GM19467 (cell line): Measurements from ENCODE around the gene LRRC15.

ENCODE experiments used
- ATAC-seq: cut with Tn5 transposase; IDR thresholded peaks from one replicate; pipeline ENCODE4 v1.9.1; 2021; ENCODE audit warnings: mild to moderate bottlenecking, moderate library complexity; ENCODE audit not compliant: unreplicated experiment

Gene LRRC15

DNA sequence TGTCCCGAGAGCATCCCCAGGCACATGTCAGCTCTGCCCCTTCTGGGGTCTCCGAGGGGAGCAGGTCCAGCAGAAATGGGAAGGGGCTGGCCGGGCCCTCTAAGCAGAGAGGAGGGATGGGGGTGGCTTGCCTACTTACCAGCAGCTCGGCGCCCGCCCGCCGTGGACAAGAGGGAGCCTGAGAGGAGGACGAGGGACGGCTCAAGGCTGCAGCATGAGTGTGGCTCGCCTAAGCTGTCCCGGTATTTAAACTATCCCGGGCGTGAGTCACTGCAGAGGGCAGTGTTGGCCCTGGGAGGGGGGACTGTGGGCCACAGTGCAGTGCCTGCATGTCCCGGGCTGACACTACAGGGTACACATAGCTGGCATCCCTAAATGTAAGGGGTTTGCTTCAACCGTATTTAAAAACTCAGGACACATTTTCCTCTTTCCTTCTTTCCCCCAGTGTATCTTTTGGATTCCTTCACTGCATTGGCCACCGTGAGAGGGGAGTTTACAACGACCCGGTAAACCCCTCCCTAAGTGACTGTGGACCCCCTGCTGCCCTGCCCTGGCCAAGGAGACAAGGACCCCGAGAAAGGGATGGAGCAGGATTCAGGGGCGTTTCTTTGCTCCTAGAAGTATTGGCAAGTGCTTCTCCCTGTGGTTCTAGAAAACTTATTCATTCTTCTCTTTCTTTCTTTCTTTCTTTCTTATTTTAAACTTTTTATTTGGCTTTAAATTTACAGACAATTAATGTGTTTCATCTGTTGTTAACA, at the start of gene LRRC15:
LRRC15 (minus strand) TSS at position 222 of the 758 bp plus-strand sequence. CDS start 8,700 bp downstream, outside the sequence.
- ATAC-seq, result no peak

DNA sequence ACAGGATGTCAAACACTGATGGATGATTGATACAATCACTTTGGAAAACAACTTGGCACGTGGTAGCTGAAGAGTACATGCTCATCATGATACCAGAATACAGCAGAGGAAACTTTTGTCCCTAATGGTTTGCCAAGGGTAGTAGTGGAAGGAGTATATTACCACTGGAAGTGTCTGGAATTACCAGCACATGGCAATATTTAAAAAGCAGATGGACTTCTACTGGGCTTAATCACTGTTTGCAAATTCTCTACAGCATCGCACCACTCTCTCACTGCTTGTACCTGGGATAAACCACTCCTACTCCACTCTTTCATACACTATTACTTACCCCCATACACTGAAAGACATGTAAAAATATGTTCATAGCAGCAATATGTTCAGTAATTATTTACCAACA, 49.1 kb upstream of the LRRC15 start:
- no peak for ATAC-seq

DNA sequence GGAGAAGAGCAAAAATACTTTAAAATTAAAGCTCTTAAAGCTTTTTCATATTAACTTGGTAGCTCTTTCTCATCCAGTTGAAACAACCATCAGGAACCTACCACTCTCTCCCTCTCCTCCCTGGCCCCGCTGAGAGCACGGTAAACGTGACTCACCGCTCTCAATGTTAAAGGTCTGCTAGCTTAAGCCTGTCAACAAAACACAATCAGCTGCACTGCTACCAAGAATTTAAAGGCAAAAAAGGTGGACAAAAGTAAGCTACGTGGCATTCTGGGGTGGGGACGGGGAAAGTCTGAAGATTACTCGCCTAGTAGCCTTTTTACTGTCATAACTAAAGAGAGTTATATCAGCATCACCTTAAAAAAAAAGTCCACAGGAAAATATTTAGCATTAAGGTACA, 37.9 kb upstream of the LRRC15 start:
- ATAC-seq, result no peak

DNA sequence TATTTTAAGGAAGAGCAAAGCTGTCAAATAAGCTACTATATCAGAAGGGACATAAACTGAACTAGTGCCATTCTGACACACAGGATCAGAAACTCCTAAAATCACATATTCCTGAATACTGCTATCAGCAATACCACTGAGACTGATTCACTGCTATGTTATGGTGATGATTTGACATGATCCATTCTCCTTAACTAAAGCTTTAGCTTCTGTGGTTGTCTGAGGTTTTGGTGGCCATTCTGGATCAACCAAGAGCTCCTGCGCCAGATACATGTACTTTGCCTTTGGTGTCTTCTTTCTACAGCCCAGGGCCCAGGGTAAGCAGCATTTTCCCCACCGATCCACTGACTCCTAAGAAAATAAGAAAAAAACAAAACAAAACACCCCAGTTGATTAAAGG, 36.2 kb upstream of the LRRC15 start:
- no peak for ATAC-seq

DNA sequence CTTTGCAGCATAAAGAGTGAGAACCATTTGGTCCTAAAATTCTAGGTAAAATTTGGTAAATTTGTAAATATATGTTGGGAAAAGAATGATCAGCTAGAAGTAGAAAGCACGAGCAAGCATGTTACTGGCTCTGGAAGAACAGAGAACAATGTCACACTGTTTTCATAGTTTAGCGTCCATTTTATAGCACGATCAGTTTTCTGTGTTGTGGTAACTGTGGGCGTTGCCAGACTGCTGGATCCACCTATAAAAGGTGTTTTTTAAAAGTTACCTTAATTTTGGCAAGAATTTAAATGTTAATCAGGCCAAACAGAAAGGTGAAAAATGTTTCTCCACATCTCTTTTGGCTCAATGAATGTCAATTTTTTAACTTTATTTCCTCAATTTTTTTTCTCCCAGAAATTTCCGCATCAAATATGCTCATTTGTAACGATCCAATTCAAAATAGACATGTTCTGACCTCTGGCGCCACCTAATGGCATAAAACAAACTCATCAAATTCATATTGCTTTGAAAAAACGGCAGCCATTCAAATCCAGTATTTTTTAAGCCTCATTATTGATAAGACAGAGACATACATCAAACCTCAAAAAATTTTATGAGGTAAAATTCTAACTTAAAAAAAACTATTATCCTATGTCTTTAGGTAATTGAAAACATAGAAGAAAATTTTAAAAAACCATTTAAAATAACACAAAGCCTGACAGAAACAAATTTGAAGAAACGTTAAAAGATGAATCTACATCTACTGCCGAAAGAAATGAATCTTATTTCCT, 35.0 kb upstream of the LRRC15 start:
- no peak for ATAC-seq

DNA sequence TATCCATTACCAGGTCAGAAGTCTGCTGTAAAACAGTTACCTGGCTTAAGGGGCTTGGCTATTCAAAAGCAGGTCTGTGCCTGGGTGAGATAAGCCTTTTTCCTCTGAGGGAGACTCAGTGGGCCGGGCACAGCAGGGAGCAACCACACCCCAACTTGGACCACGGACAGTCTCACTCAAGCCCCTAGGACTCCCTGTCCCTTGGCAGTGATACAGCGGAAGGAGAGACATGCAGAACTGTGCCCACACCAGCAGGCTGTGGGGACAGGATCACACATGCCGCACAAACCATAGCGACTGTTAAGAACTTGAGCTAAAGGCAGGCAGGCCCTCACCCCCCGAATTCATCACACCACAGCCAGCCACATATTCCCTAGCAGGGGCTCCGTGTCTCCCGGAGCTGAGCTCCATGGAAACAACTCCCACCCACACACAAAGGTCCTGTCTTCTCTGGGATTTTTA, 32.4 kb upstream of the LRRC15 start:
- no peak for ATAC-seq

DNA sequence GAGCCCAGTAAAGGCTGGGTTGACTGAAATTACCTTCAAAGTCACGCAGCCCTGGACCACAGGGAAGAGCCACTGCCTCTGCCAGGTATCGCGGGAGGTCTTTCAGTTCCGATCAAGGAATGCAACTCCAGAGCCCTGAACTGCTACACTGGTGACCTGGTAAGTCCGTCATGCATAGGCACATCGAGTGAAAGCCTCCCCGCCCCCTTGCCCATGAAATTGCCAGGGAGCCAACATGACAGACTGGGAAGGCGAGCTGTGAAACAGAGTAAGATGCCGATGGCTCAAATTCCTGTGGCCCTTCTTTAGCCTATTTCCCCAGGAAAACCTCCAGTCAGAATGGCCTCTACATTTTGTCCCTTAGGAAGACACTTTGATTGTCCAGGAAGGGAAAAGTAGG, 31.8 kb upstream of the LRRC15 start:
- ATAC-seq, result no peak

DNA sequence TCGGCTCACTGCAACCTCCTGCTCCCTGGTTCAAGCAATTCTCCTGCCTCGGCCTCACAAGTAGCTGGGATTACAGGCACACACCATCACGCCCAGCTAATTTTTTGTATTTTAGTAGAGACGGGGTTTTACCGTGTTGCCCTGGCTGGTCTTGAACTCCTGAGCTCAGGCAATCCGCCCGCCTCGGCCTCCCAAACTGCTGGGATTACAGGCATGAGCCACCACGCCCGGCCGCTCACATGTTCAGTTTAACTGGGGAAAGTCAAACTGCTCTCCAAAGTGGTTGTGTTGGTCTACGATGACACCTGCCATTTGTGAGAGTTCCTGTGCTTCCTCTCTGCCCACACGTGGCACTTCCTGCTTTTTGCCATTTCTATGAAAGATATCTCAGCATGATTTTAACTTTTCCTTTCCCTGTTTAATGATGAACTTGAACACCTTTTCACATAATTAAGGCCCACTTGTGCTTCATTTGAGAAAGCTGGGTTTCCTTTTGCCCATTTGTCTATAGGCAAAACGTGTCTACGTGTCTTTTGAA, 30.4 kb upstream of the LRRC15 start:
- no peak for ATAC-seq

DNA sequence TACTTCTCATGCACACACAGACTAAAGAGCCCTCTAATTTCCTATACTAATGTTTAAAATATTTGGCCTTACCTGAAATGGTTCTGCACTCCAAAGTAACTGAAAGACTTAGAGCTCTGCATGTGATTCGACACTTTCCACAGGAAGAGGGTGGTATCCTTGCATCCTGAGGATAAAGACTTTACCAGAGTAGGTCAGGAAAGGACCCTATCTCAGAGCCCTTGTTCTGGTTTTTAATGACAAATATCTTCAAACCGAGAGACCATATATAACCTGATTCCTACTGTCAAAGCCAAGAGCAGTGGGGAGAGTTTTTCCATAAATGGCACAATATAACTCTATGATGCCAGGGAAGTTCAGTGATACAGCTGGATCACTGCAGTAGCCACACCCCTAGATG, 29.6 kb upstream of the LRRC15 start, which contains the start of gene GP5:
GP5 (minus strand) TSS at position 101 of the 400 bp plus-strand sequence. CDS start 984 bp downstream, outside the sequence.
- ATAC-seq, result no peak

DNA sequence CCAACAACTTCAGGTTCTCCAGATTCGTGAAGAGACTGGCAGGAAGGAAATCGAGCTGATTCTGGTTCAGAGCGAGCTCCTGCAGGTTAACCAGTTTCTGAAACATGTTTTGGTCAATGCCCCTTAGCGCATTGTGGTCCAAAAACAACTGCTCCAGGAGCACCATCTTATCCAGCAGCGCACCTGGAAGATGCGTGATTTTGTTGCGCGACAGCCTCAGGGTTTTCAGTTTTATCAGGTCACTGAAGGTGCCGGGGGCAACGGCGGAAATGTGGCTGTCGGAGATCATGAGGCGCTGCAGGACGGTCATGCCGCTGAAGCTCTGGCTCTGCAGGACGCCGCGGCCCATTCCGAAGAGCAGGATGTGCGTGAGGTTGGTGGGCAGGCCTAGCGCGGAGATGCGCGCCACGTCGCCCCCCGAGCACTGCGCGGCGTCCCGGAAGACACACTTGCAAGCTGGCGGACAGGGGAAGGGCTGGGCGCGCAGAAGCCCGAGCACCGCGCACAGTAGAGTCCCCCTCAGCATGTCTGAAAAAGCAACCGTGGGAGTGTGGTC, 28.3 kb upstream of the LRRC15 start:
- ATAC-seq, result no peak

DNA sequence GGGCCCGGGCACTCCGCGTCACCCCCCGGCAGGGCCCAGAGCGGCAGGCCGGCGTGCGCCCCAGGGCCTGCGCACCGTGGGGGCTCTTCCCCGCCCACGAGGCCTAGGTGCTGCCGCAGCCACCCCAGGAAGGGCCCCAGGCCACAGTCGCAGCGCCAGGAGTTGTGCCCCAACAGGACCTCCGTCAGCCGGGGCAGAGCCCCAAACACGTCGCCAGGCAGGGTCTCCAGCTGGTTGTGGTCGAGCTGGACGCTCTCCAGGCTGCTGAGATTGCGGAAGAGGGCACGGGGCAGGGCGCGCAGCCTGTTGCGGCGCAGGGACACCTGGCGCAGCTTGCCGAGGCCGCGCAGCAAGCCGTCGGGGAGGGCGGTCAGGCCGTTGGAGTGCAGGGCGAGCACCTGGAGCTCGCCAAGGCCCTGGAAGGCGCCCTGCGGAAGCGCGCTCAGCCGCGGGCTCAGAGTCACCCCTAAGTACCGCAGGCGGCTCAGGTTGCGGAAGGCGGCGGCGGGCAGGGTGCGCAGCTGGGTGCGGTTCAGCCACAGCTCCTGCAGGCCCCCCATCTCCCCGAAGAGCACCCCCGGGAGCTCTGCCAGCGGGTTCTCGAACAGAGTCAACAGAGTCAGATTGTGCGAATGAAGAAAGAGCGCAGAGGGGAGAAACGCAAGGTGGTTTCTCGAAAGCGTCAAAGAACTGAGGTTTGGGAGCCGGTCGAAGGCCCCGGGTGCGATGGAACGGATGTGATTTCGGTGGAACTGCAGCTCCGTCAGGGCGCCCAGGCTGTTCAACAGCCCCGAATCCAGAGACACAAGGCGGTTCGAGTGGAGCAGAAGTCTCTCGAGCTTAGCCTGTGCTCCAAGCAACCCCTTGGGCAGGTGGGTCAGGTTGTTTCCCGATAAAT, 27.6 kb upstream of the LRRC15 start:
- no peak for ATAC-seq

DNA sequence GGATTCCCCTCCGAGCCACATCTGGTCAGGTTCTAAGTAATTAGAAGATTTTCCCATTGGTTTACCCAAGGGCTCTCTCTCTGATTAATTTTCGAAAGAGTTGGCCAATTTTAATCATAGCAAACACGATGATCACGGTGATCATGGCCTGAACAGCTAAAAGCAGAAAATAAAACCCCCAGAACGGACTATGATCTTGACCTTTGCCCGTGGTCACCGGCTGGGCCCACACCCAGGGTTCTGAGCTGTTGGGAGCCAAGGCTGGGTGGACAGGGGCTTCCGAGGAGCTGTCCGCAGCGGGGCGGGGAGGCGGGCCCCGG, 27.0 kb upstream of the LRRC15 start:
- no peak for ATAC-seq

DNA sequence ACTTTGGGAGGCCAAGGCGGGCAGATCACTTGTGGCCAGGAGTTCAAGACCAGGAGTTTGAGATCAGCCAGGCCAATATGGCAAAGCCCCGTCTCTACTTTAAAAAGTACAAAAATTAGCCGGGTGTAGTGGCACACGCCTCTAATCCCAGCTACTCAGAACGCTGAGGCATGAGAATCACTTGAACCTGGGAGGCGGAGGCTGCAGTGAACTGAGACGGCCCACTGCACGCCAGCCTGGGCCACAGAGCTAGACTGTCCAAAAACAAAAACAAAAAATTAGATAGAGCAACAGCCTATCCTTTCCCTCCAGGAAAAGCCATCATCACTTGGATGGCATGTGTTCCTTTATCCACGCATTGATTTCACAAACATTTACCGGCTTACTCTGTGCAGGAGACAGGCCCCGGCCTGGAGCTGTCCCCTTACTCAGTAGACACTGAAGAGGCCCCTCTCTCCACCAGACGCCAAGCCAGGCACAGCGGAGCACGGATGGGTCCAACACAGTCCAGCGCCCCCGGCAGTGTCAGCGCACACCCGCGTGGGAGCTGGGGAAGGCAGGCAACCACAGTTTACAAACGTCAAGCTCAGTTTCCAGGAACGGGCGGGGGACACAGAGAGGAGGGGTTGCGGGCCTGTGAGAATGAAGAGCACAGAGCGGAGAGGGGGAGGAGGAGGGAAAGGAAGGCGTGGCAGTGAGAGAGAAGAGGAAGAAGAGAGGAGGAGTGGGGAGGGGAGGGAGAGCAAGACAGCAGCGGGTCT, 26.4 kb upstream of the LRRC15 start:
- ATAC-seq, result no peak

DNA sequence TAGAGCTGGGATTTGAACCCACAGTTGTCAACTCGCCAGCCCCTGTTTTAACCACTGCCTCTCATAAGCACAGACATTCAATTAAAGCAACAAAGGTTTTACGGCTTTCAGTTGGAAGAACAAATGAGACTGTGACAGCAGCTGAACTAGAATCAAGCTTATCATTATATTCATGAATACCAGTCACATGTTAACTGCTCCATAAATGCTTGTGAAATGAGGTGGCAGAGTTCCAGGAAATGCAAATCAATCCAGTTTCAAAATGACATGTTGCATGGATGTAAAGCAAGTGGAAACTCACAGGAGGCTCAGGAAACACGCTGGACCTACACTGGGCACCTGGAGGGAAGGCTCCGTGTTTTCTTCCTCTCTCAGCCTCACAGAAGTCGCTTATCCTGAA, 25.7 kb upstream of the LRRC15 start:
- ATAC-seq, result no peak

DNA sequence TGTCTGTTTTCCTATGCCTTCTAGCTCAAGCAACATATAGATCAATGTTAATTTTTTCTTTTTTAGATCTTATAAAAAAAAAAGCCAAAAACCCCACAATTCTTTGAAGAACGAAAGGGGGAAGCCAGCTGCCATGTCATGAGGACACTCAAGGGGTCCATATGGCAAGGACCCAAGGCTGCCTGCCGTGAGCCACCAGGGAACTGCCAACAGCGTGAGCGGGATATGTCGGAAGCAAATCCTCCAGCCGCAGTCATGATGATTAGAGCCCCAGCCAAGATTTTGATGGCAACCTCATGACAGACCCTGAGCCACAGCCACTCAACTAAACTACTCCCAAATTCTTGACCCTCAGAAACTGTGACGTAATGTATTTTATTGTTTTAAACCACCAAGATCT, 23.0 kb upstream of the LRRC15 start:
- no peak for ATAC-seq

DNA sequence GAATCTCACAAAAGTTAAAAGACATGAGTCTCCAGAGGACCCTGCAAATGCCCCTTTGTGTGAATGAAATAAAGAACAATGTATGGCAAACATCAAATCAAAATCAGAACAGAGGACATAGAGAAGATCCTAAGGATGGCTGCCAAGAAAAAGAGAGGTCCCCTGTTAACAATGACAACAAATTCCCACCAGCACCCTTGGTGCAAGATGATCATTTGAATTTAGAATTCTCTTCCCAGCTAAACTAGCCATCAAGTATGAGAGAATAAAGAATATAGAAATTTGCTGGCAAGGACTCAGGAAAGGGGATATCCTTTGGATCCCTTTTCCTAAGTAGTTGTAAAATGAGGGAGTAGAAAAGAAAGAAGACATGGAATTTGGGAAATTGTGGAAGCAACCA, 21.3 kb upstream of the LRRC15 start:
- no peak for ATAC-seq

DNA sequence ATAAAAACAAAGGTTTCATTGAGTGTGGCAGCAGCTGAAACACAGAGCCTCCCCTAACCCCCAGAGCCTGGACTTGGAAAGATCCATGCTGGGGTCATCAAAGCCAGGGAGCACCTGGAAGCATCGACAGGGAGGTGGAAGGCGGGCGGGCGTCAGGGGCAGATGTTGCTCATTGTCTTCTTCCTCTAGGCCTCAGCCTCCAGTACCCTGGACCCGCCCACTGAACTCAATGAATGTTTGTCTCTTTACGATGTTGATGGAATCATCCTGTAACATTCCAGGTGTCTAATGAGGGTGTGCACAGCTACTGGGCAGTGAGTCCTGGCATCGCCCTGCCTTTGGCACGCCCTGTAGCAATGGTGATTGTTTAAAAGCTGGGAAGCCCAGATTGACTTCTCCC, 19.7 kb upstream of the LRRC15 start:
- ATAC-seq, result no peak

DNA sequence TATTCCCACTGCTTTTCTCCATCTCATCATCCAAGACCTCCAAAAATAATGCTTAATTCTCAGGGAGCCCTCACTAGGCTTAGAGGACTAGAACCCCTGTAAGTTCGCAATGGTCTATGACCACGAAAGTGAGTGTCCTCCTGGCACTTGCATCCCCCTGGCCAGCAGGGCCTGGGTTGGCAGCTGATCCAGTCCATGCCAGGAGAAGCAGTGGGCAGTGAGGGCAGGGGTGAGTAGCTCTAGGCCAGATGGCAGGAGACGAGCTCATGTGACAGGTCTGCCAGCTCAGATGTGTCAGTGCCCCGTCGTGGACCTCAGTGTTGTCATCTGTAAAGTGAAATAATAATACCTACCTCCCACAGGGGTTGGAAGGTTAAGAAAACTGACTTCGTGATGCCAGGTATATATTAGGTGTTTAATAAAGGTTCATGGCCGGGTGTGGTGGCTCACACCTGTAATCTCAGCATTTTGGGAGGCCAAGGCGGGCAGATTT, 18.4 kb upstream of the LRRC15 start:
- no peak for ATAC-seq

DNA sequence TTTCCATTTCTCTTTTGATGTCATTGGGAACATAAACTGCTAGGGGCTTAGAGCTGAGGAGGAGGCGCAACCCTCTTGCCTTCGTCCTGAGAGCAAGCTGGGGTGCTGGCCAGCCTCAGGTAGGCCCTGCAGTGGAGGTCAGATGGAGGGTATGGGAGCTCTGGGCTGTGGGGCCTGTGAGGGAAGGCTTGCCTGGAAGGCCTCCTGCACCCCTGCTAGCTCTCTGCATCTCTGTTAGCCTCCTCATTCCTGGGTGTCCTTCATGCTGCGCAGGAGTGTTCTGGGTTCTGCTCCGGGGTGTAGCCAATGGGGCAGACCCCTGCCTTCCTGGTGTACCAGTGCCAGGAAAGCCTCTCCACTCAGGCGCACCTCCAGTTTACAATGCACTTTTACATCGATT, 17.7 kb upstream of the LRRC15 start:
- ATAC-seq, result no peak

DNA sequence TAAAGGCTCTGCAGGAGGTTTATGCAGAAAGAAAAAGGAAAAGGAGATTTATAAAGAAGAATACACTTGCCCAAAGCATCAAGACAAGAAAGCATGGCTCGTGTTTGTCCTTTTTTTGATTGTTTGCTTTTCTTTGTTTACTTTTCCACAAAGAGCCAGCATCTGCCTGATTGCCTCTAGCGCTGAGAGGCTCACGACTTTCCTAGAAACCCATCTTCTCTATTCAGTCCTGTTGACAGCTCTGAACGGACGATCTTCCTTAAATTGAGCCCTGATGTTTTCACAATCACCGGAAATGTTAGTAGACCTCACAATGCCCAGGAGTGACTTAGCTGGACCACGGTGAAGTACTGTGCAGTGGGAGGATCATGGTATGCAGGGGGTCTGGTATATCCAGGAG, 17.1 kb upstream of the LRRC15 start:
- no peak for ATAC-seq
